IMR-90 (cell line): ENCODE data around the gene C2CD4B. TPM values are rescaled to one million over a fixed set of nuclear protein-coding genes. Genes with fewer than 3 reads are reported as not detected.

Experiments used
- ATAC-seq: fragments of 200-7000 bp; cut with Tn5 transposase; 2 replicates; pipeline ENCODE4 v1.9.1; 2020; ENCODE audit warnings: low read depth, mild to moderate bottlenecking, moderate library complexity
- BruUV-seq: library from RNA; stranded (reverse); fragments of 400-500 nt; replicated peaks from 2 replicates; lab custom pipeline; 2021; lab: Mats Ljungman, UMichigan
- CTCF ChIA-PET: fragments of 300-600 bp; formaldehyde crosslinking; extraction: SDS; loops from one replicate; lab custom pipeline; 2021; ENCODE audit warnings: antibody characterized with exemption; lab: Yijun Ruan, JAX
- POLR2A ChIA-PET: fragments of 300-600 bp; sonication (Branson Sonifier 250); formaldehyde crosslinking; loops from one replicate; lab custom pipeline; 2022; ENCODE audit warnings: antibody characterized with exemption; ENCODE audit not compliant: unreplicated experiment; lab: Charles Lee
- DNase-seq: peaks from one replicate; pipeline ENCODE4 v3.0.0; 2013
- H2AFZ ChIP-seq: replicated peaks from 2 replicates; pipeline ENCODE3; 2013; ENCODE audit warnings: low read length, mild to moderate bottlenecking; ENCODE audit not compliant: poor library complexity
- H2AK5ac ChIP-seq: 2 replicates; pipeline ENCODE4 v1.6.1; 2013; ENCODE audit warnings: low read depth, low read length, inconsistent platforms
- H2AK9ac ChIP-seq: replicated peaks from 2 replicates; pipeline ENCODE3; 2013; ENCODE audit warnings: mild to moderate bottlenecking, low read depth, low read length, moderate library complexity; ENCODE audit not compliant: poor library complexity
- H2BK120ac ChIP-seq: 2 replicates; pipeline ENCODE4 v1.6.1; 2013; ENCODE audit warnings: low read depth, low read length, inconsistent platforms
- H2BK15ac ChIP-seq: 3 replicates; pipeline ENCODE4 v1.6.1; 2013; ENCODE audit warnings: low read depth, low read length, inconsistent platforms
- H2BK20ac ChIP-seq: 2 replicates; pipeline ENCODE4 v1.6.1; 2013; ENCODE audit warnings: low read depth, mild to moderate bottlenecking, inconsistent platforms, low read length, moderate library complexity
- H2BK5ac ChIP-seq: 2 replicates; pipeline ENCODE4 v1.6.1; 2013; ENCODE audit warnings: mild to moderate bottlenecking, low read depth, low read length, inconsistent platforms; ENCODE audit not compliant: poor library complexity, severe bottlenecking
- H3K14ac ChIP-seq: replicated peaks from 2 replicates; pipeline ENCODE4 v1.6.1; 2013; ENCODE audit warnings: low read depth, low read length, inconsistent platforms
- H3K18ac ChIP-seq: 2 replicates; pipeline ENCODE4 v1.6.1; 2013; ENCODE audit warnings: low read depth, low read length, control low read depth
- H3K23ac ChIP-seq: 2 replicates; pipeline ENCODE4 v1.6.1; 2013; ENCODE audit warnings: low read depth, low read length, inconsistent platforms
- H3K27ac ChIP-seq: 2 replicates; pipeline ENCODE4 v1.5.1; 2013; ENCODE audit warnings: mild to moderate bottlenecking, control low read depth, low read length; ENCODE audit not compliant: insufficient read depth
- H3K27me3 ChIP-seq: 2 replicates; pipeline ENCODE4 v1.6.1; 2013; ENCODE audit warnings: low read length; ENCODE audit not compliant: control insufficient read depth, insufficient read depth
- H3K36me3 ChIP-seq: 2 replicates; pipeline ENCODE4 v1.6.1; 2013; ENCODE audit warnings: low read length, mixed read lengths; ENCODE audit not compliant: control insufficient read depth, insufficient read depth
- H3K4ac ChIP-seq: 2 replicates; pipeline ENCODE4 v1.6.1; 2013; ENCODE audit warnings: low read depth, low read length, inconsistent platforms
- H3K4me1 ChIP-seq: 2 replicates; pipeline ENCODE4 v1.6.1; 2013; ENCODE audit warnings: low read length, mixed read lengths; ENCODE audit not compliant: control insufficient read depth, insufficient read depth
- H3K4me2 ChIP-seq: 2 replicates; pipeline ENCODE4 v1.6.1; 2013; ENCODE audit warnings: low read depth, mild to moderate bottlenecking, control low read depth, low read length, moderate library complexity
- H3K4me3 ChIP-seq: 2 replicates; pipeline ENCODE4 v1.5.1; 2013; ENCODE audit warnings: low read depth, mild to moderate bottlenecking, control low read depth, low read length, moderate library complexity; ENCODE audit not compliant: insufficient read depth
- H3K56ac ChIP-seq: 2 replicates; pipeline ENCODE4 v1.6.1; 2013; ENCODE audit warnings: low read length, inconsistent platforms; ENCODE audit not compliant: insufficient read depth; ENCODE audit errors: extremely low read depth
- H3K79me1 ChIP-seq, 2 experiments: 2 replicates each; pipeline ENCODE4 v1.6.1; 2013; ENCODE audit warnings: low read length in 2 of 2, inconsistent platforms in 1 of 2, low read depth in 1 of 2
- H3K9ac ChIP-seq: 2 replicates; pipeline ENCODE4 v1.6.1; 2013; ENCODE audit warnings: low read depth, low read length, control low read depth
- H3K9me1 ChIP-seq: 2 replicates; pipeline ENCODE4 v1.6.1; 2013; ENCODE audit warnings: low read length, inconsistent platforms; ENCODE audit not compliant: insufficient read depth
- H3K9me3 ChIP-seq: 2 replicates; pipeline ENCODE4 v1.6.1; 2013; ENCODE audit warnings: low read length; ENCODE audit not compliant: control insufficient read depth, insufficient read depth
- H4K20me1 ChIP-seq: 2 replicates; pipeline ENCODE4 v1.6.1; 2013; ENCODE audit warnings: low read length, inconsistent platforms; ENCODE audit not compliant: insufficient read depth
- H4K5ac ChIP-seq: 2 replicates; pipeline ENCODE4 v1.6.1; 2013; ENCODE audit warnings: mild to moderate bottlenecking, low read depth, low read length, control low read depth
- H4K8ac ChIP-seq, 2 experiments: 2 replicates each; pipeline ENCODE4 v1.6.1; 2013; ENCODE audit warnings: low read depth in 2 of 2, low read length in 2 of 2, control low read depth in 1 of 2, inconsistent platforms in 1 of 2
- H4K91ac ChIP-seq: 2 replicates; pipeline ENCODE4 v1.6.1; 2013; ENCODE audit warnings: low read depth, low read length, inconsistent platforms; ENCODE audit not compliant: insufficient read depth
- CEBPB ChIP-seq: IDR thresholded peaks from 2 replicates; pipeline ENCODE4 v1.6.1; 2012; ENCODE audit warnings: low read depth, low read length, improper control_type of control experiment
- ELK1 ChIP-seq: fragments of 150-350 bp; IDR thresholded peaks from 2 replicates; pipeline ENCODE4 v1.6.1; 2016; ENCODE audit warnings: low read depth, mild to moderate bottlenecking, low read length, moderate library complexity, borderline replicate concordance
- FOS ChIP-seq: fragments of 150-350 bp; IDR thresholded peaks from 2 replicates; pipeline ENCODE4 v1.6.1; 2016; ENCODE audit warnings: low read depth, low read length
- MAFK ChIP-seq: IDR thresholded peaks from 2 replicates; pipeline ENCODE4 v1.6.1; 2012; ENCODE audit warnings: low read depth, low read length, improper control_type of control experiment
- MAZ ChIP-seq: IDR thresholded peaks from 2 replicates; pipeline ENCODE4 v1.6.1; 2012; ENCODE audit warnings: low read depth, mild to moderate bottlenecking, low read length, improper control_type of control experiment, moderate library complexity, borderline replicate concordance
- MXI1 ChIP-seq: IDR thresholded peaks from 2 replicates; pipeline ENCODE4 v1.6.1; 2012; ENCODE audit warnings: low read depth, mild to moderate bottlenecking, low read length, moderate library complexity, borderline replicate concordance
- NFE2L2 ChIP-seq: fragments of 150-350 bp; IDR thresholded peaks from 2 replicates; pipeline ENCODE4 v1.6.1; 2016; ENCODE audit warnings: low read depth, mild to moderate bottlenecking, low read length
- RCOR1 ChIP-seq: IDR thresholded peaks from 2 replicates; pipeline ENCODE4 v1.6.1; 2012; ENCODE audit warnings: mild to moderate bottlenecking, low read length, improper control_type of control experiment; ENCODE audit not compliant: insufficient replicate concordance
- SMC3 ChIP-seq: fragments of 150-350 bp; IDR thresholded peaks from 2 replicates; pipeline ENCODE4 v1.6.1; 2016; ENCODE audit warnings: low read depth, mild to moderate bottlenecking, antibody characterized with exemption, low read length, moderate library complexity
- USF2 ChIP-seq: fragments of 150-350 bp; IDR thresholded peaks from 2 replicates; pipeline ENCODE4 v1.6.1; 2017; ENCODE audit warnings: mild to moderate bottlenecking, antibody characterized with exemption, low read length, low read depth
- WGBS, 2 experiments: methylation state at CpG; one replicate each; pipeline versions ENCODE4 v1.1.5 to v1.1.7; 2013; ENCODE audit warnings: missing lambda C conversion rate in 2 of 2; ENCODE audit not compliant: insufficient read length in 1 of 2; ENCODE audit errors: extremely low coverage in 2 of 2; 5-methylcytosine and 5-hydroxymethylcytosine counted together
- dilution Hi-C: fragments of 300-500 bp; cut with HindIII; formaldehyde crosslinking; loops from one replicate; pipeline ENCODE4 v1.14.3; 2018; ENCODE audit warnings: low sequenced_read_pairs; ENCODE audit not compliant: unreplicated experiment
- in situ Hi-C: fragments of 300-500 bp; cut with MboI; formaldehyde crosslinking; loops from 3 replicates; pipeline ENCODE4 v1.14.3; 2019; ENCODE audit warnings: low sequenced_read_pairs, inconsistent platforms, mixed read lengths
- intact Hi-C: fragments of 100-400 bp; cut with micrococcal nuclease; formaldehyde crosslinking; loops from 2 replicates; pipeline ENCODE4 v1.10.0; 2022
- polyA plus RNA-seq, 3 experiments: library from polyadenylated mRNA; depleted of rRNA; stranded (reverse); fragments of >200 nt; gene quantifications; 2 replicates each; pipeline ENCODE4 v1.2.3, GENCODE V29; 2012; ENCODE audit warnings: low replicate concordance in 1 of 3
- total RNA-seq: library from RNA; depleted of rRNA; stranded (reverse); fragments of >200 nt; gene quantifications from 2 replicates; pipeline ENCODE4 v1.2.3, GENCODE V29; 2012
- TF ChIP-seq, protein P1 (sequence below): conservative IDR thresholded peaks from 2 replicates; pipeline ENCODE4 v1.5.1; 2012; ENCODE audit warnings: mild to moderate bottlenecking, low read depth, low read length, improper control_type of control experiment

Gene C2CD4B
- total and polyA plus RNA-seq, 2 of the 4 experiments (the other 2 are of a cell fraction) = not detected

- Histone ChIP-seq H3K27me3 (peaks cover 7% of the 10 kb centered on the region), H4K8ac (no peak overlapping the region), H3K9ac (no peak overlapping the region), H3K27ac (no peak overlapping the region), H2AFZ (no peak overlapping the region), H3K56ac (no peak overlapping the region), H3K4ac (no peak overlapping the region), H4K20me1 (no peaks in the 10 kb centered on the region), H2AK9ac (no peak overlapping the region), H3K23ac (no peak overlapping the region), H3K18ac (no peak overlapping the region), H3K4me2 (no peak overlapping the region), H4K5ac (no peak overlapping the region), H3K4me3 (no peak overlapping the region), H2AK5ac (no peak overlapping the region), H3K9me3 (no peaks in the 10 kb centered on the region), H2BK120ac (no peak overlapping the region), H3K9me1 (no peaks in the 10 kb centered on the region), H3K4me1 (no peaks in the 10 kb centered on the region), H4K91ac (no peak overlapping the region), H2BK5ac (no peak overlapping the region), H2BK15ac (no peak overlapping the region), H2BK20ac (no peak overlapping the region), H3K36me3 (no peaks in the 10 kb centered on the region), H3K14ac (no peak overlapping the region), H3K79me1 (no peaks in the 10 kb centered on the region)
- no CpG with 5 or more reads among the region's 10 CpGs for WGBS, 2 experiments
- intact Hi-C loops = no loop called here
- in situ Hi-C loops = no loop called here
- no peak for ATAC-seq
- no peak for DNase-seq
- ChIA-PET CTCF (interaction anchor here (0.5 to 1.1 kb wide), 2 partner anchors 16 to 241 kb away, joined by 3 read pairs; no protein-coding TSS in a partner anchor), POLR2A (interaction anchor here (0.6 kb wide), 1 partner anchor 1807 kb away, joined by 3 read pairs; no protein-coding TSS in a partner anchor)
- TF ChIP-seq MAFK (no peak), MXI1 (no peak), ELK1 (no peak), FOS (no peak), CEBPB (no peak), NFE2L2 (no peak), MAZ (no peak), RCOR1 (no peak), USF2 (no peak), SMC3 (no peak)
- TF ChIP-seq, protein P1, sequence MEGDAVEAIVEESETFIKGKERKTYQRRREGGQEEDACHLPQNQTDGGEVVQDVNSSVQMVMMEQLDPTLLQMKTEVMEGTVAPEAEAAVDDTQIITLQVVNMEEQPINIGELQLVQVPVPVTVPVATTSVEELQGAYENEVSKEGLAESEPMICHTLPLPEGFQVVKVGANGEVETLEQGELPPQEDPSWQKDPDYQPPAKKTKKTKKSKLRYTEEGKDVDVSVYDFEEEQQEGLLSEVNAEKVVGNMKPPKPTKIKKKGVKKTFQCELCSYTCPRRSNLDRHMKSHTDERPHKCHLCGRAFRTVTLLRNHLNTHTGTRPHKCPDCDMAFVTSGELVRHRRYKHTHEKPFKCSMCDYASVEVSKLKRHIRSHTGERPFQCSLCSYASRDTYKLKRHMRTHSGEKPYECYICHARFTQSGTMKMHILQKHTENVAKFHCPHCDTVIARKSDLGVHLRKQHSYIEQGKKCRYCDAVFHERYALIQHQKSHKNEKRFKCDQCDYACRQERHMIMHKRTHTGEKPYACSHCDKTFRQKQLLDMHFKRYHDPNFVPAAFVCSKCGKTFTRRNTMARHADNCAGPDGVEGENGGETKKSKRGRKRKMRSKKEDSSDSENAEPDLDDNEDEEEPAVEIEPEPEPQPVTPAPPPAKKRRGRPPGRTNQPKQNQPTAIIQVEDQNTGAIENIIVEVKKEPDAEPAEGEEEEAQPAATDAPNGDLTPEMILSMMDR = no peak
- dilution Hi-C loops = no loop called here
- BruUV-seq = no TSS peak
Measured at GRCh38 chr15:62145015-62145735, 19.9 kb downstream of the C2CD4B start.
